GM20000 (cell line): ENCODE data around the gene ASAP3.

Experiments
- DNase-seq: peaks from one replicate; pipeline ENCODE4 v3.0.0; 2012; ENCODE audit warnings: low spot score
- TF ChIP-seq, protein P1 (sequence below): IDR thresholded peaks from 2 replicates; pipeline ENCODE4 v1.5.1; 2012; ENCODE audit warnings: mild to moderate bottlenecking, control low read depth; ENCODE audit errors: extremely low read depth, missing control alignments

ASAP3 gene

DNA sequence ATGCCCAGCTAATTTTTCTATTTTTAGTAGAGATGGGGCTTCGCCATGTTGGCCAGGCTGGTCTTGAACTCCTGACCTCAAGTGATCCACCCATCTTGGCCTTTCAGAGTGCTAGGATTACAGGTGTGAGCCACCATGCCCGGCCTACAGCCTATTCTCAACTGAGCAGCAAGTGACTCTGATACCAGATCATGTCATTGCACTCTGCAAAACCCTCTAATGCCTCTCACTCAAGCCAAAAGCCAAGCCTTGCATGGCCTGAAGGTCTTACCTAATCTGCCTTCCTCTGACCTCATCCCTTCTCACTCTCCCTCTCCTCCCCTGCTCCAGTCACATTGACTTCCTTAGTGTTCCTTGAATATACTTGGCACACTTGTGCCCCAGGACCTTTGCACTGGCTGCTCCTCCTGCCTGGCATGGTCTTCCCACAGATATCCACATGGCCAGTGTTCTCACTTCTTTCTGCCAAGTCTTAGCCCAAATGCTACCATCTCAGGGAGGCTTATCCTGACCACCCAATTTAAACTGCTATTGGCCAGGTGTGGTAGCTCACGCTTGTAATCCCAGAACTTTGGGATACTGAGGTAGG is 8.2 kb upstream of the ASAP3 start:
- TF ChIP-seq, protein P1, sequence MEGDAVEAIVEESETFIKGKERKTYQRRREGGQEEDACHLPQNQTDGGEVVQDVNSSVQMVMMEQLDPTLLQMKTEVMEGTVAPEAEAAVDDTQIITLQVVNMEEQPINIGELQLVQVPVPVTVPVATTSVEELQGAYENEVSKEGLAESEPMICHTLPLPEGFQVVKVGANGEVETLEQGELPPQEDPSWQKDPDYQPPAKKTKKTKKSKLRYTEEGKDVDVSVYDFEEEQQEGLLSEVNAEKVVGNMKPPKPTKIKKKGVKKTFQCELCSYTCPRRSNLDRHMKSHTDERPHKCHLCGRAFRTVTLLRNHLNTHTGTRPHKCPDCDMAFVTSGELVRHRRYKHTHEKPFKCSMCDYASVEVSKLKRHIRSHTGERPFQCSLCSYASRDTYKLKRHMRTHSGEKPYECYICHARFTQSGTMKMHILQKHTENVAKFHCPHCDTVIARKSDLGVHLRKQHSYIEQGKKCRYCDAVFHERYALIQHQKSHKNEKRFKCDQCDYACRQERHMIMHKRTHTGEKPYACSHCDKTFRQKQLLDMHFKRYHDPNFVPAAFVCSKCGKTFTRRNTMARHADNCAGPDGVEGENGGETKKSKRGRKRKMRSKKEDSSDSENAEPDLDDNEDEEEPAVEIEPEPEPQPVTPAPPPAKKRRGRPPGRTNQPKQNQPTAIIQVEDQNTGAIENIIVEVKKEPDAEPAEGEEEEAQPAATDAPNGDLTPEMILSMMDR: no peak
- DNase-seq: no peak

DNA sequence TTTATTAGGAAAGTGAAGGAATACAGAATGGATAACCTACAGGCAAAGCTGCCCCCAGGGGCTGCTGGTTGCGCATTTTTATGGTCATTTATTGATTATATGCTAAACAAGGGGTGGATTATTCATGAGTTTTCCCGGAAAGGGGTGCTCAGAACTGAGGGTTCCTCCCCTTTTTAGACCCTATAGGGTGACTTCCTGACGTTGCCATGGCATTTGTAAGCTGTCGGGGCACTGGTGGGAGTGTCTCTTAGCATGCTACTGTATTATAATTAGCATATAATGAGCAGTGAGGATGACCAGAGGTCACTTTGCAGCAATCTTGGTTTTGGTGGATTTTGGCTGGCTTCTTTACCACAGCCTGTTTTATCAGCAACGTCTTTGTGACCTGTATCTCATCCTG is 5.9 kb upstream of the ASAP3 start:
- no peak for DNase-seq
- TF ChIP-seq, protein P1: no peak

GRCh38 chr1:23485002-23485332 is 988 bp upstream of the ASAP3 start:
- DNase-seq: no peak
- TF ChIP-seq, protein P1: no peak

DNA sequence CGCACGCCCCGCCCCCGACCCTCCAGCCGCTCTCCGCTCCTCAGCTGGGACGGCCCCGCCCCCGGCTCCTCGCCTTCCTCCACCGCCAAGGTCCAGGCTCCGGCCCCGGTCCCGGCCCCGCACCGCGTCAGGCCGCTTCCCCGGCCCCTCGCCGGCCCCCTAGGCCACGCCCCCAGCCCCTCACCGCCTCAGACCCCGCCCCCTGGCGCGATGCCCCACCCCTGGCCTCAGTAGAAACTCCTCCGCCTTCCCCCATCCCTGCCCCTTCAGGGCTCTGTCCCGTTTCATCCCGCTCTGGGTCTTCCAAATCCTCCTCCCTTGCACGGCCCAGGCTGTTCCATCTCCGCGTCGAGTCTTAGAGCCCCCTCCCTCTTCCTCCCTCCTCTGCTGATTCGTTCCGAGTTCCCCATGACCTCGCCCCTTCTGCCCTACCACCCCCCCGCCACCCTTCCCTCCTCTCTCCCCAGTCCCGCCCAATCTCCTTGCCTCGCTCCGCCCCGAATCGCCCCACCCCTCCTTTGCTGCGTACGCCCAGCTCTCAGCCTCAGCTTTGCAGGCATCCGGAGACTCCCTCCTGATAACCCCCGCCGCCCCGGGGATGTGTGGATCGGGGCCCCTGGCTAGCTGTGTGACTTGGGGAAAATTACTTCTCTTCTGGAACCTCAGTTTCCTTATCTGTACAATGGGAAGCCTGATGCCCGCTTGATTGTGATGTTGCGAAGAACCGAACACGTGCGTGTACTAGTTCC is 448 bp upstream of the ASAP3 start:
- peak; percentile 94 for DNase-seq
- TF ChIP-seq, protein P1: no peak

DNA sequence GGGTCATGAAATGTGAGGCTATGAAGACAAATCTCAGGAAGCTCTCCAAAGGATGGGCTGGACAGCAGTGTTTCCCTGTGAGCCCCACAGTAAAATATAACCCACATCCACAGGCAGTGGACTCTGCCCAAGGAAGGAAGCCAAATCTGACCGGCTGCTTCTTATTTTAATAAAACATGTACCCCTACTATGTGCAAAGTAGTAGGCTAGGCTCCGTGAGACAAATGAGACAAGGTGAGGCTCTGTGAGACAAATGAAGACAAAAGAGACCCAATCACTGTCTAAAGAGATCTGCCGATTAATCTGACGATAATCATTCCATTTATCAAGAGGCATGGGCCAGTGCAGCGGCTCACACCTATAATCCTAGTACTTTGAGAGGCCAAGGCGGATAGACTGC is 2.1 kb downstream of the ASAP3 start:
- DNase-seq: no peak
- TF ChIP-seq, protein P1: no peak

DNA sequence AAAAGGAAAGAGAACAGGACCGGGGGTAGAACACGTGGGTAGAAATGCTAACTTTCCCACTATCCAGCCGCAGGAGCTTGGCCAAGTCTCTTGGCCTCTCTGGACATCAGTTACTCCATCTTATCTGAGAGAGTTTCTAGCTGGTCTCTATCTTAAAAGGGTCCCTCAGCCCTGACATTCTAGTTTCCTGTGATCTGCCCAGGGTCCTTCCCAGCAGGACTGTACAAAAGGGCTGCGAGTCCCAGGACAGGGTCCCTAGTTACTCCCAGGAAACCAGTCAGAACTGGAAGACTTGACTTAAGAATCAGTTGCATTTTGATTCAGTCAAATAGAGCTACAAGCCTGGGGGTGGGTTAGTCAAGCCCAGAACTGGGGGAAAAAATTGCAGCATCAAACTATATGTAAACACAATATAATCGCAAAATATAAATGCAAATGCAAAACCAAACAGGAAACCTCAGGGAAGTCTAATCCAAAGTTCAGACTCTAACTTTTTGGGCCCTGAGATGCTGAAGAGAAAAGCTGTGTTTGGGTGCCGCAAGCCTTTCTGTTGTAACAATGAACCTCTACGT is 2.9 kb downstream of the ASAP3 start:
- TF ChIP-seq, protein P1: no peak
- no peak for DNase-seq
